CD14-positive monocyte (primary cell): ENCODE data around the gene MYO1D. TPM values are rescaled to one million over a fixed set of nuclear protein-coding genes. Genes with fewer than 3 reads are reported as not detected.

Experiments used
- DNase-seq, 3 donors: peaks; one replicate each; pipeline ENCODE4 v3.0.0-alpha.2; 2011 to 2022
- H2AFZ ChIP-seq: 2 replicates; pipeline ENCODE4 v1.6.0; 2012; ENCODE audit warnings: mild to moderate bottlenecking, low read depth, low read length, inconsistent platforms; ENCODE audit not compliant: insufficient read depth, poor library complexity, severe bottlenecking
- H3K27ac ChIP-seq, 2 donors: 1 replicate in 1 of 2; 2 replicates in 1 of 2; pipeline ENCODE4 v1.5.1; 2012 to 2013; ENCODE audit warnings: low read length in 2 of 2, control low read depth in 1 of 2, inconsistent platforms in 1 of 2, low read depth in 1 of 2, mild to moderate bottlenecking in 1 of 2
- H3K27me3 ChIP-seq, 2 donors: one replicate each; pipeline versions ENCODE4 v1.6.0 to v1.6.1; 2011 to 2013; ENCODE audit warnings: low read length in 2 of 2; ENCODE audit not compliant: control insufficient read depth in 2 of 2, insufficient read depth in 2 of 2
- H3K36me3 ChIP-seq, 2 donors: replicated peaks in 1 of 2; 1 replicate in 1 of 2; 2 replicates in 1 of 2; pipeline versions ENCODE4 v1.5.1 to v1.6.1; 2012 to 2013; ENCODE audit warnings: low read length in 2 of 2, control low read depth in 1 of 2, inconsistent platforms in 1 of 2, mild to moderate bottlenecking in 1 of 2; ENCODE audit not compliant: insufficient read depth in 2 of 2, control insufficient read depth in 1 of 2
- H3K4me1 ChIP-seq, 2 donors: 1 replicate in 1 of 2; 2 replicates in 1 of 2; pipeline versions ENCODE4 v1.5.1 to v1.6.1; 2012 to 2013; ENCODE audit warnings: low read length in 2 of 2, control low read depth in 1 of 2, inconsistent platforms in 1 of 2, mild to moderate bottlenecking in 1 of 2, moderate library complexity in 1 of 2; ENCODE audit not compliant: insufficient read depth in 2 of 2, control insufficient read depth in 1 of 2
- H3K4me2 ChIP-seq: replicated peaks from 2 replicates; pipeline ENCODE3; 2012; ENCODE audit warnings: low read length, moderate library complexity, mild to moderate bottlenecking; ENCODE audit not compliant: poor library complexity, severe bottlenecking; ENCODE audit errors: extremely low read depth
- H3K4me3 ChIP-seq, 3 experiments: fragments of 200-600 bp in 1 of 3; sonication (generic) in 1 of 3; replicated peaks in 1 of 3; 1 replicate in 2 of 3; 2 replicates in 1 of 3; pipeline ENCODE4 v1.5.1; 2011 to 2013; ENCODE audit warnings: low read length in 3 of 3, mild to moderate bottlenecking in 3 of 3, control low read depth in 2 of 3, low read depth in 2 of 3, inconsistent platforms in 1 of 3, moderate library complexity in 1 of 3
- H3K79me2 ChIP-seq: 2 replicates; pipeline ENCODE4 v1.6.0; 2012; ENCODE audit warnings: mild to moderate bottlenecking, control low read depth, inconsistent platforms, low read length, moderate library complexity; ENCODE audit not compliant: insufficient read depth
- H3K9ac ChIP-seq: 2 replicates; pipeline ENCODE4 v1.6.0; 2017; ENCODE audit warnings: low read length, mild to moderate bottlenecking; ENCODE audit not compliant: insufficient read depth, poor library complexity, severe bottlenecking
- H3K9me3 ChIP-seq, 2 donors: replicated peaks in 1 of 2; 1 replicate in 1 of 2; 2 replicates in 1 of 2; pipeline versions ENCODE4 v1.5.1 to v1.6.1; 2012 to 2013; ENCODE audit warnings: low read length in 2 of 2, control low read depth in 1 of 2; ENCODE audit not compliant: control insufficient read depth in 1 of 2, insufficient read depth in 1 of 2
- H4K20me1 ChIP-seq: 2 replicates; pipeline ENCODE4 v1.6.0; 2012; ENCODE audit warnings: mild to moderate bottlenecking, low read length, control low read depth, moderate library complexity; ENCODE audit not compliant: insufficient read depth
- H3K27ac Mint-ChIP-seq, 7 donors: one replicate each; pipeline ENCODE4 v1.8.0; 2020; ENCODE audit warnings: mild to moderate bottlenecking in 7 of 7, mixed read lengths in 7 of 7, moderate library complexity in 6 of 7, inconsistent platforms in 2 of 7
- H3K27me3 Mint-ChIP-seq, 3 donors: one replicate each; pipeline ENCODE4 v1.8.0; 2021 to 2022; ENCODE audit warnings: low read depth in 3 of 3, mild to moderate bottlenecking in 3 of 3, mixed read lengths in 3 of 3, moderate library complexity in 3 of 3, inconsistent platforms in 1 of 3
- H3K36me3 Mint-ChIP-seq, 2 donors: one replicate each; pipeline ENCODE4 v1.8.0; 2020; ENCODE audit warnings: mixed read lengths in 2 of 2, inconsistent platforms in 1 of 2, mild to moderate bottlenecking in 1 of 2
- H3K4me1 Mint-ChIP-seq: one replicate; pipeline ENCODE4 v1.8.0; 2020; ENCODE audit warnings: mild to moderate bottlenecking, mixed read lengths
- H3K4me3 Mint-ChIP-seq, 2 donors: one replicate each; pipeline ENCODE4 v1.8.0; 2020; ENCODE audit warnings: mild to moderate bottlenecking in 2 of 2, mixed read lengths in 2 of 2, moderate library complexity in 1 of 2
- H3K9me3 Mint-ChIP-seq, 7 donors: one replicate each; pipeline ENCODE4 v1.8.0; 2020 to 2022; ENCODE audit warnings: mixed read lengths in 7 of 7, mild to moderate bottlenecking in 6 of 7, moderate library complexity in 6 of 7, inconsistent platforms in 2 of 7
- CTCF ChIP-seq: fragments of 200-600 bp; IDR thresholded peaks from one replicate; pipeline ENCODE4 v1.8.0; 2022; ENCODE audit warnings: antibody characterized with exemption, mild to moderate bottlenecking
- WGBS: methylation state at CpG from one replicate; pipeline ENCODE4 v1.1.5; 2013; ENCODE audit warnings: missing lambda C conversion rate; ENCODE audit not compliant: insufficient coverage; 5-methylcytosine and 5-hydroxymethylcytosine counted together
- intact Hi-C, 2 donors: fragments of 100-400 bp; cut with micrococcal nuclease; formaldehyde crosslinking; loops; one replicate each; pipeline versions ENCODE4 v1.15.0 to v1.15.1; 2023
- polyA plus RNA-seq, 3 donors: library from polyadenylated mRNA; depleted of rRNA in 1 of 3; unstranded in 2 of 3; stranded (reverse) in 1 of 3; fragments of 300-500 nt in 2 of 3; fragments of >200 nt in 1 of 3; fragmentation: Illumina TruSeq in 2 of 3; gene quantifications; 1 replicate in 2 of 3; 2 replicates in 1 of 3; pipeline ENCODE4 v1.2.3, GENCODE V29; 2012 to 2021

Gene MYO1D
- polyA plus RNA-seq, 3 donors = 0.22 to 0.39 (median 0.26) TPM

GRCh38 chr17:32484041-32484461 is 392.9 kb downstream of the MYO1D start:
- 93% methylated on average over 4 of the region's 4 CpGs for WGBS
- H3K4me3 Mint-ChIP-seq = no peak overlapping the region
- no peak for DNase-seq

GRCh38 chr17:32483451-32484019 is 393.4 kb downstream of the MYO1D start:
- WGBS = 41% methylated on average over 5 of the region's 7 CpGs
- peak; percentile 36 to 52 (median 49) for DNase-seq
- peaks cover 0 to 2% (median 0%) of the 10 kb centered on the region in 7 donors for H3K9me3 Mint-ChIP-seq
- H4K20me1 ChIP-seq = peaks cover 21% of the 10 kb centered on the region
- no peak overlapping the region for H3K4me2 ChIP-seq
- intact Hi-C loops = loop anchor here in 1 of 2 donors (5.0 kb wide), 2 partner anchors 124 to 274 kb away; no protein-coding TSS in a partner anchor
- no peak overlapping the region for H3K4me3 ChIP-seq
- peaks cover 16% of the 10 kb centered on the region for H3K4me1 Mint-ChIP-seq
- H3K4me3 Mint-ChIP-seq = no peak overlapping the region
- no peak overlapping the region for H3K27ac Mint-ChIP-seq
- peaks cover 41 to 51% of the 10 kb centered on the region in 2 donors for H3K36me3 ChIP-seq
- H3K27me3 ChIP-seq = peaks cover 0 to 3% of the 10 kb centered on the region in 2 donors
- no peaks in the 10 kb centered on the region for H3K9me3 ChIP-seq
- H3K79me2 ChIP-seq = peaks cover 11% of the 10 kb centered on the region
- no peak overlapping the region for H3K27ac ChIP-seq
- no peak overlapping the region for H3K9ac ChIP-seq
- peaks cover 0 to 9% (median 6%) of the 10 kb centered on the region in 3 donors for H3K27me3 Mint-ChIP-seq
- TF ChIP-seq CTCF = peak; percentile 65
- H2AFZ ChIP-seq = no peak overlapping the region
- H3K4me1 ChIP-seq = peaks cover 16 to 21% of the 10 kb centered on the region in 2 donors
- H3K36me3 Mint-ChIP-seq = peaks cover 48 to 56% of the 10 kb centered on the region in 2 donors

More at GRCh38 chr17:32484041-32484461, 392.9 kb downstream of the MYO1D start:
- Histone ChIP-seq H3K36me3 (peaks cover 36 to 45% of the 10 kb centered on the region in 2 donors), H3K79me2 (peaks cover 16% of the 10 kb centered on the region), H4K20me1 (peaks cover 26% of the 10 kb centered on the region), H3K9ac (no peak overlapping the region), H3K9me3 (no peaks in the 10 kb centered on the region), H3K4me1 (peaks cover 22 to 26% of the 10 kb centered on the region in 2 donors), H3K4me3 (no peak overlapping the region), H2AFZ (no peak overlapping the region), H3K27ac (no peak overlapping the region), H3K4me2 (no peak overlapping the region), H3K27me3 (peaks cover 0 to 3% of the 10 kb centered on the region in 2 donors)
- Mint-ChIP-seq H3K27ac (peak overlapping the region in 1 of 7 donors; percentile 19), H3K4me1 (peaks cover 21% of the 10 kb centered on the region), H3K27me3 (peaks cover 0 to 9% (median 6%) of the 10 kb centered on the region in 3 donors), H3K9me3 (peaks cover 0 to 2% (median 0%) of the 10 kb centered on the region in 7 donors), H3K36me3 (peaks cover 47 to 56% of the 10 kb centered on the region in 2 donors)
- no peak for TF ChIP-seq CTCF
- intact Hi-C loops = loop anchor here in 1 of 2 donors (5.0 kb wide), 2 partner anchors 123 to 273 kb away; no protein-coding TSS in a partner anchor
